HepG2 (cell line): ENCODE results near the gene SND1. TPM values are rescaled to one million over a fixed set of nuclear protein-coding genes. Genes with fewer than 3 reads are reported as not detected.

Experiments used
- ATAC-seq: fragments of 200-7000 bp; cut with Tn5 transposase; 3 replicates; pipeline ENCODE4 v1.9.1; 2020; ENCODE audit warnings: mild to moderate bottlenecking, moderate library complexity
- BruUV-seq: library from RNA; stranded (reverse); fragments of 400-500 nt; replicated peaks from 2 replicates; lab custom pipeline; 2021; lab: Mats Ljungman, UMichigan
- CTCF ChIA-PET: fragments of 300-600 bp; formaldehyde crosslinking; extraction: SDS; loops from one replicate; lab custom pipeline; 2021; ENCODE audit warnings: low total read pairs, inconsistent platforms, low intra/inter-chr PET ratio; lab: Yijun Ruan, JAX
- POLR2A ChIA-PET: fragments of 350-600 bp; sonication (Branson Sonifier 250); formaldehyde crosslinking; loops from one replicate; lab custom pipeline; 2020; ENCODE audit warnings: antibody characterized with exemption, inconsistent platforms; lab: Yijun Ruan, JAX
- DNase-seq: peaks from one replicate; pipeline ENCODE4 v3.0.0-alpha.2; 2015; ENCODE audit warnings: low spot score
- FAIRE-seq: peaks from 3 replicates; lab custom pipeline; 2011; peaks lifted over from hg19 to GRCh38; lab: Jason Lieb, UNC
- H2AFZ ChIP-seq: one replicate; pipeline ENCODE4 v1.6.1; 2011; ENCODE audit warnings: low read length, inconsistent platforms
- H3K27ac ChIP-seq: fragments of 300-600 bp; 3 replicates; pipeline ENCODE4 v1.8.0; 2011; ENCODE audit warnings: mixed run types, mild to moderate bottlenecking, mixed read lengths, low read length, inconsistent platforms; ENCODE audit not compliant: insufficient read depth; ENCODE audit errors: extremely low read length
- H3K27me3 ChIP-seq, 2 experiments: fragments of 200-600 bp in 1 of 2; 2 replicates in 1 of 2; 3 replicates in 1 of 2; pipeline versions ENCODE4 v1.6.0 to v1.8.0; 2011; ENCODE audit warnings: low read length in 2 of 2, mild to moderate bottlenecking in 2 of 2, moderate library complexity in 2 of 2, inconsistent platforms in 1 of 2; ENCODE audit not compliant: insufficient read depth in 2 of 2, control insufficient read depth in 1 of 2
- H3K36me3 ChIP-seq, 2 experiments: fragments of 200-600 bp in 1 of 2; replicated peaks in 1 of 2; 2 replicates in 1 of 2; 3 replicates in 1 of 2; pipeline versions ENCODE4 v1.5.1 to v1.8.0; 2011; ENCODE audit warnings: low read length in 2 of 2, inconsistent platforms in 1 of 2; ENCODE audit not compliant: insufficient read depth in 2 of 2, control insufficient read depth in 1 of 2
- H3K4me1 ChIP-seq: 2 replicates; pipeline ENCODE4 v1.5.1; 2012; ENCODE audit warnings: low read length, inconsistent platforms; ENCODE audit not compliant: insufficient read depth
- H3K4me2 ChIP-seq: 2 replicates; pipeline ENCODE4 v1.6.0; 2011; ENCODE audit warnings: low read depth, low read length, inconsistent platforms
- H3K4me3 ChIP-seq, 3 experiments: fragments of 200-600 bp in 1 of 3; sonication (generic), shearing (Covaris generic) in 1 of 3; replicated peaks in 1 of 3; 2 replicates each; pipeline ENCODE4 v1.5.1; 2011 to 2016; ENCODE audit warnings: low read length in 3 of 3, inconsistent platforms in 2 of 3, low read depth in 2 of 3, mild to moderate bottlenecking in 2 of 3, control low read depth in 1 of 3, mixed read lengths in 1 of 3; ENCODE audit not compliant: insufficient read depth in 1 of 3
- H3K79me2 ChIP-seq: one replicate; pipeline ENCODE4 v1.6.1; 2011; ENCODE audit warnings: low read length, inconsistent platforms; ENCODE audit not compliant: insufficient read depth
- H3K9ac ChIP-seq: 2 replicates; pipeline ENCODE4 v1.6.0; 2011; ENCODE audit warnings: mild to moderate bottlenecking, low read depth, low read length, inconsistent platforms; ENCODE audit not compliant: insufficient read depth
- H3K9me3 ChIP-seq: 2 replicates; pipeline ENCODE4 v1.5.1; 2012; ENCODE audit warnings: mild to moderate bottlenecking, low read length
- H4K20me1 ChIP-seq: 2 replicates; pipeline ENCODE4 v1.6.0; 2011; ENCODE audit warnings: inconsistent platforms, mild to moderate bottlenecking, low read length, moderate library complexity; ENCODE audit not compliant: insufficient read depth
- BRCA1 ChIP-seq: sonication (generic); formaldehyde crosslinking; IDR thresholded peaks from 2 replicates; pipeline ENCODE4 v1.4.0; 2020; ENCODE audit warnings: missing genetic modification reagents
- CHCHD3 ChIP-seq: sonication (generic); formaldehyde crosslinking; IDR thresholded peaks from 2 replicates; pipeline ENCODE4 v1.8.0; 2022; ENCODE audit warnings: mild to moderate bottlenecking, missing genetic modification reagents, moderate library complexity
- FOXO1 ChIP-seq: sonication (generic); formaldehyde crosslinking; IDR thresholded peaks from 2 replicates; pipeline ENCODE4 v1.4.0; 2020; ENCODE audit warnings: missing genetic modification reagents
- GFI1 ChIP-seq: sonication (generic); formaldehyde crosslinking; IDR thresholded peaks from 2 replicates; pipeline ENCODE4 v1.5.0; 2020; ENCODE audit warnings: missing genetic modification reagents, mild to moderate bottlenecking, borderline replicate concordance
- MTA1 ChIP-seq: sonication (generic); formaldehyde crosslinking; IDR thresholded peaks from 2 replicates; pipeline ENCODE4 v1.4.0; 2020; ENCODE audit warnings: missing genetic modification reagents, mild to moderate bottlenecking, borderline replicate concordance
- POLR2G ChIP-seq: fragments of 200-400 bp; formaldehyde crosslinking; IDR thresholded peaks from 2 replicates; pipeline ENCODE4 v1.6.1; 2018; ENCODE audit warnings: mild to moderate bottlenecking, low read depth, low read length, moderate library complexity
- RAD51 ChIP-seq: fragments of 450-650 bp; IDR thresholded peaks from 2 replicates; pipeline ENCODE4 v1.6.1; 2016; ENCODE audit warnings: borderline replicate concordance
- SALL1 ChIP-seq: sonication (generic); formaldehyde crosslinking; IDR thresholded peaks from 2 replicates; pipeline ENCODE4 v1.8.0; 2022; ENCODE audit warnings: mild to moderate bottlenecking, missing genetic modification reagents
- ZFP90 ChIP-seq: sonication (generic); formaldehyde crosslinking; IDR thresholded peaks from 2 replicates; pipeline ENCODE4 v1.8.0; 2022; ENCODE audit warnings: missing genetic modification reagents, mild to moderate bottlenecking, inconsistent platforms, borderline replicate concordance
- ZMYM2 ChIP-seq: sonication (generic); formaldehyde crosslinking; IDR thresholded peaks from 2 replicates; pipeline ENCODE4 v1.8.0; 2022; ENCODE audit warnings: mild to moderate bottlenecking, missing genetic modification reagents
- ZNF263 ChIP-seq: sonication (generic); formaldehyde crosslinking; IDR thresholded peaks from 2 replicates; pipeline ENCODE4 v1.4.0; 2020; ENCODE audit warnings: missing genetic modification reagents
- ZNF567 ChIP-seq: sonication (generic); formaldehyde crosslinking; IDR thresholded peaks from 2 replicates; pipeline ENCODE4 v1.8.1; 2023; ENCODE audit warnings: mild to moderate bottlenecking, missing genetic modification reagents, borderline replicate concordance
- ZNF720 ChIP-seq: sonication (generic); formaldehyde crosslinking; IDR thresholded peaks from 2 replicates; pipeline ENCODE4 v1.4.0; 2020; ENCODE audit warnings: missing genetic modification reagents
- ZSCAN30 ChIP-seq: sonication (generic); formaldehyde crosslinking; IDR thresholded peaks from 2 replicates; pipeline ENCODE4 v1.5.0; 2020; ENCODE audit warnings: mild to moderate bottlenecking, missing genetic modification reagents
- WGBS: methylation state at CpG from one replicate; pipeline ENCODE4 v1.1.6; 2017; ENCODE audit warnings: low lambda C conversion rate; 5-methylcytosine and 5-hydroxymethylcytosine counted together
- in situ Hi-C: cut with HindIII; loops from 2 replicates; pipeline ENCODE4 v1.10.0; 2017; ENCODE audit warnings: low pct_unique_long_range_greater_than_20kb; ENCODE audit not compliant: extremely low pct_ligation_motif_present
- intact Hi-C: fragments of 100-400 bp; cut with micrococcal nuclease; formaldehyde crosslinking; loops from one replicate; pipeline ENCODE4 v1.10.0; 2022; ENCODE audit not compliant: unreplicated experiment
- polyA plus RNA-seq, 8 experiments: library from polyadenylated mRNA; depleted of rRNA in 3 of 8; stranded (reverse) in 7 of 8; unstranded in 1 of 8; fragments of >200 nt; fragmentation: Illumina TruSeq in 4 of 8; extraction: Trizol in 4 of 8; gene quantifications; 2 replicates each; pipeline versions ENCODE4 v1.2.1 to v1.2.3, GENCODE V29; 2011 to 2016; ENCODE audit warnings: low read depth in 4 of 8, missing spikeins in 1 of 8, mixed read lengths in 1 of 8; ENCODE audit not compliant: insufficient read depth in 1 of 8
- total RNA-seq, 5 experiments: library from RNA; depleted of rRNA; stranded (reverse); fragments of >200 nt; fragmentation: Illumina TruSeq; extraction: Trizol; gene quantifications; 2 replicates each; pipeline ENCODE4 v1.2.3, GENCODE V29; 2016; ENCODE audit warnings: low read depth in 1 of 5

The SND1 gene
- total and polyA plus RNA-seq, 2 of the 13 experiments (the other 11 are each of a cell fraction or from before 2014, with no cell fraction given) = 110 to 182 TPM

DNA sequence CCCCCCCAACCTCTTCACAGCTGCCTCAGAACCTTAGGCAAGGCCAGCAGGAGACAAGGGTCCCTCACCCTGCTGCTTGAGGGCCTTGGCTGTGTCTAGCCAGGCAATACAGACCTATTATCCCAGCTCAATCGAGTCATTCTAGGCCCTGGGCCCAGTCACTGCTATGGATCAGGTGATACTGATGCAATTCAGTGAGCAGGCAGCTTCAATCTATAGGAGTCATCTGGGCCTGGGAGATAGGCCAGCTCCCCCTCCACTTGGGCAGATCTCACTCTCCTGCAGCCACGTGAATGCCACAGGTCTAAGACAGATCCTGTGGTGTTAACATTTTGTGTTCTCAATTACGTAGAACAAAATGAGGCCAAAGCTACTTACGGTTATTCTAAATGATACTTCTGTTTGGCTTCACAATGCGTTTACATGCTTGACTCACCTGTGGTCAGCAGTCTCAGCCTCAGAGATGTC is 447.2 kb downstream of the SND1 start:
- intact Hi-C loops (no loop called here), in situ Hi-C loops (no loop called here)
- Histone ChIP-seq H3K4me3 (no peak overlapping the region), H3K79me2 (no peaks in the 10 kb centered on the region), H4K20me1 (no peaks in the 10 kb centered on the region; the same call in 1 of the 2 replicates), H2AFZ (no peak overlapping the region), H3K9ac (no peak overlapping the region), H3K27me3 (no peaks in the 10 kb centered on the region; a peak in 1 of 5 replicates), H3K27ac (no peak overlapping the region), H3K4me2 (no peak overlapping the region), H3K9me3 (no peaks in the 10 kb centered on the region), H3K4me1 (peaks cover 26% of the 10 kb centered on the region), H3K36me3 (peaks cover 0 to 6% of the 10 kb centered on the region in 2 experiments; a peak in 4 of 5 replicates)
- no TSS peak for BruUV-seq
- ChIA-PET CTCF (no interaction called here), POLR2A (no interaction called here)
- ATAC-seq (no peak), DNase-seq (no peak), FAIRE-seq (no peak)
- 51% methylated on average over 5 of the region's 5 CpGs for WGBS
- TF ChIP-seq MTA1 (CRISPR knock-in tag) (no peak), ZFP90 (CRISPR knock-in tag) (no peak), BRCA1 (CRISPR knock-in tag) (no peak), SALL1 (CRISPR knock-in tag) (peak; percentile 13; the same call in 1 of the 2 replicates), ZSCAN30 (CRISPR knock-in tag) (no peak), ZMYM2 (CRISPR knock-in tag) (no peak), POLR2G (peak; percentile 30), ZNF567 (CRISPR knock-in tag) (no peak), CHCHD3 (CRISPR knock-in tag) (no peak), FOXO1 (CRISPR knock-in tag) (no peak), ZNF720 (no peak), ZNF263 (CRISPR knock-in tag) (no peak), RAD51 (no peak), GFI1 (no peak)
